Neural cell (in vitro differentiated cells): ENCODE measurements around the gene SHISA5.

Source experiments
- POLR2AphosphoS5 ChIP-seq: IDR thresholded peaks from 2 replicates; pipeline ENCODE4 v1.6.1; 2012
- TAF1 ChIP-seq: IDR thresholded peaks from 2 replicates; pipeline ENCODE4 v1.6.1; 2012; ENCODE audit warnings: low read depth
- TF ChIP-seq, protein P1 (sequence below): fragments of 450-650 bp; IDR thresholded peaks from 2 replicates; pipeline ENCODE4 v1.5.1; 2014; ENCODE audit warnings: antibody characterized with exemption, mild to moderate bottlenecking, moderate library complexity; ENCODE audit not compliant: poor library complexity, severe bottlenecking

DNA sequence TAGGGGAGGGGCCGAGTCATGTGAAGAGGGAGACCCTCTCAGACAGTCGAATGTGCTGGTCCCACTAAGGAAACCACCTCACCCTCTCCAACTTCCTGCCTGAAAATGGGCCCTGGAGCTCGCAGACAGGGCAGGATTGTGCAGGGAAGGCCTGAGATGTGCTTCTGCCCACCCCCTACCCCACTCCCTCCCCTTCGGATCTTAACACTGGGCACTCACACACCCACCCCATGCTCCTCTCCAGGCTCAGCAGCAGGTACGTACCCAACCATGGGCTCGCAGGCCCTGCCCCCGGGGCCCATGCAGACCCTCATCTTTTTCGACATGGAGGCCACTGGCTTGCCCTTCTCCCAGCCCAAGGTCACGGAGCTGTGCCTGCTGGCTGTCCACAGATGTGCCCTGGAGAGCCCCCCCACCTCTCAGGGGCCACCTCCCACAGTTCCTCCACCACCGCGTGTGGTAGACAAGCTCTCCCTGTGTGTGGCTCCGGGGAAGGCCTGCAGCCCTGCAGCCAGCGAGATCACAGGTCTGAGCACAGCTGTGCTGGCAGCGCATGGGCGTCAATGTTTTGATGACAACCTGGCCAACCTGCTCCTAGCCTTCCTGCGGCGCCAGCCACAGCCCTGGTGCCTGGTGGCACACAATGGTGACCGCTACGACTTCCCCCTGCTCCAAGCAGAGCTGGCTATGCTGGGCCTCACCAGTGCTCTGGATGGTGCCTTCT, 37.4 kb downstream of the SHISA5 start:
- TF ChIP-seq POLR2AphosphoS5, result no peak
- TF ChIP-seq, protein P1, sequence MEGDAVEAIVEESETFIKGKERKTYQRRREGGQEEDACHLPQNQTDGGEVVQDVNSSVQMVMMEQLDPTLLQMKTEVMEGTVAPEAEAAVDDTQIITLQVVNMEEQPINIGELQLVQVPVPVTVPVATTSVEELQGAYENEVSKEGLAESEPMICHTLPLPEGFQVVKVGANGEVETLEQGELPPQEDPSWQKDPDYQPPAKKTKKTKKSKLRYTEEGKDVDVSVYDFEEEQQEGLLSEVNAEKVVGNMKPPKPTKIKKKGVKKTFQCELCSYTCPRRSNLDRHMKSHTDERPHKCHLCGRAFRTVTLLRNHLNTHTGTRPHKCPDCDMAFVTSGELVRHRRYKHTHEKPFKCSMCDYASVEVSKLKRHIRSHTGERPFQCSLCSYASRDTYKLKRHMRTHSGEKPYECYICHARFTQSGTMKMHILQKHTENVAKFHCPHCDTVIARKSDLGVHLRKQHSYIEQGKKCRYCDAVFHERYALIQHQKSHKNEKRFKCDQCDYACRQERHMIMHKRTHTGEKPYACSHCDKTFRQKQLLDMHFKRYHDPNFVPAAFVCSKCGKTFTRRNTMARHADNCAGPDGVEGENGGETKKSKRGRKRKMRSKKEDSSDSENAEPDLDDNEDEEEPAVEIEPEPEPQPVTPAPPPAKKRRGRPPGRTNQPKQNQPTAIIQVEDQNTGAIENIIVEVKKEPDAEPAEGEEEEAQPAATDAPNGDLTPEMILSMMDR, result no peak
- TF ChIP-seq TAF1, result no peak
